Measurements from ENCODE around the gene PCDH9.

Gene PCDH9

GRCh38 chr13:66967811-66968597, 262.1 kb downstream of the PCDH9 start:
- TF ChIP-seq CTCF (IDR thresholded peaks at IDR 0.05; ENCODE audit: low read depth, low read length) = no peak

GRCh38 chr13:66965181-66965580, 265.0 kb downstream of the PCDH9 start:
- no peak for TF ChIP-seq CTCF (IDR thresholded peaks at IDR 0.05; ENCODE audit: low read depth, low read length)

More at GRCh38 chr13:66967811-66968597, 262.1 kb downstream of the PCDH9 start:
- no peak overlapping the region for H3K4me3 ChIP-seq (ENCODE audit: low read depth, low read length)

GRCh38 chr13:66962953-66963352, 267.2 kb downstream of the PCDH9 start:
- H3K4me3 ChIP-seq (ENCODE audit: low read depth, low read length) = no peak overlapping the region
- no peak for TF ChIP-seq CTCF (IDR thresholded peaks at IDR 0.05; ENCODE audit: low read depth, low read length)

More at GRCh38 chr13:66965181-66965580, 265.0 kb downstream of the PCDH9 start:
- no peak overlapping the region for H3K4me3 ChIP-seq (ENCODE audit: low read depth, low read length)

DNA sequence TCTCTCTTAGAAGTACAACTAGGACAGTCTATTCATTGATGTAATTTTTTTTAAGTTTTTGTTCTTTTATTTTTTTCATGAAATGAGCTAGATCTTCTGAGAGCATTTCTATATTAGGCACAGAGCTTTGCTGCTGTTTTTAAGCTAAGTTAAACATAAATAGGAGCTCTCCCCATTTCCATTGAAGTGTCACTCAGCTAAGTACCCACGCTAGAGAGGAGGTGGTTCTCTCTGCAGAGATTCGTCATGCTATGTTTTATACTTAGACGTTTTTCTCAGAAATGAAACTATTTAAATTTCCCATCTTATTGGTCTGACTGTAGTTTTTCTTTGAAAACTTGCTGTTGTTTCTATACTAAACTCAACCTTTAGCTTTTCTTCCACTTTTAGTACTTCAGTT, 271.5 kb downstream of the PCDH9 start:
- no peak for TF ChIP-seq CTCF (IDR thresholded peaks at IDR 0.05; ENCODE audit: low read depth, low read length)

GRCh38 chr13:66952507-66952906, 277.6 kb downstream of the PCDH9 start:
- no peak for TF ChIP-seq CTCF (IDR thresholded peaks at IDR 0.05; ENCODE audit: low read depth, low read length)
- H3K4me3 ChIP-seq (ENCODE audit: low read depth, low read length) = no peak overlapping the region

More for the DNA sequence above, 271.5 kb downstream of the PCDH9 start:
- H3K4me3 ChIP-seq (ENCODE audit: low read depth, low read length) = no peak overlapping the region

DNA sequence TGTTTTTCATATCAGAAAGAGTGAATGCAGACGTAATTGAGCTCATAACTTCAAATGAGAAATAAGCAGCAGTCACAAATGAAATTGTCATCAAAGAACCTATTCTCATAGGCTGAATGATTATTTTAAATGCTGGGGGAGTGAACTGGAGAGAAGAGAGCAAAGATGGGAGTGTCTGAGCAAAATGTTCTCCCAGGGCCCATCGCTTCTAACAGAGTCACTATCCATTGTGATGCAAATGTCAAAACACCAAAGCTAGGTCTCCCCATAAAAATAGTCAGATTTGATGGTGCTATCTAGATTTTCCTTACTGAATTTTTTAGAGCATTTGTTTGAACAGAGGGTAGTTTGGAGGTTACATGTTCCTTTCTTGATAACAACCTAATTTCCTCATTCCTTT, 278.7 kb downstream of the PCDH9 start:
- H3K4me3 ChIP-seq (ENCODE audit: low read depth, low read length) = no peak overlapping the region

More for the DNA sequence above, 278.7 kb downstream of the PCDH9 start:
- TF ChIP-seq CTCF (IDR thresholded peaks at IDR 0.05; ENCODE audit: low read depth, low read length) = no peak
